Glomerular visceral epithelial cell (primary cell): ENCODE measurements around the gene CCDC197.

Experiments
- DNase-seq: peaks from one replicate; pipeline ENCODE4 v3.0.0-alpha.2; 2016; ENCODE audit errors: extremely low spot score

Gene CCDC197

DNA sequence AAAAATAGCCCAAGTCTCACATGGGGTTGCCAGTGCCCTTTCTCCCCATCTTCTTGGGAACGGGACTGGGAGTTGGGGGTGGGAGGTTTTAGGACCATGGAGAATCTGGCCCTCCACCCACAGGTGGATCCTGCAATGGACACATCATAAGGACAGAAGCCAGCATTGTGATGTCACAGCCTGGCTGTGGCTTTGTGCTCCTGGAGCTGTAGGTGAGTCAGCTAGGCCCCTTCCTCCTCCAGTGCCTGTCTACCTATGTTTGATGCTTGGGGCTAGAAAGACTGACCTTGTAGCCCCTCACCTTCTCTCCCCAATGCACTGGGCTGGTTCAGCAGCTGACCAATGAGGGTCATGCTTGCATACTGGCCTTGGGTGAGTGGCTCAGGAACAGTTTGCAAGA lies at the start of gene CCDC197:
Gene CCDC197 (plus strand): TSS at position 220 of the 400 bp plus-strand sequence. CDS start 831 bp downstream, outside the sequence.
- DNase-seq = peak; percentile 43

DNA sequence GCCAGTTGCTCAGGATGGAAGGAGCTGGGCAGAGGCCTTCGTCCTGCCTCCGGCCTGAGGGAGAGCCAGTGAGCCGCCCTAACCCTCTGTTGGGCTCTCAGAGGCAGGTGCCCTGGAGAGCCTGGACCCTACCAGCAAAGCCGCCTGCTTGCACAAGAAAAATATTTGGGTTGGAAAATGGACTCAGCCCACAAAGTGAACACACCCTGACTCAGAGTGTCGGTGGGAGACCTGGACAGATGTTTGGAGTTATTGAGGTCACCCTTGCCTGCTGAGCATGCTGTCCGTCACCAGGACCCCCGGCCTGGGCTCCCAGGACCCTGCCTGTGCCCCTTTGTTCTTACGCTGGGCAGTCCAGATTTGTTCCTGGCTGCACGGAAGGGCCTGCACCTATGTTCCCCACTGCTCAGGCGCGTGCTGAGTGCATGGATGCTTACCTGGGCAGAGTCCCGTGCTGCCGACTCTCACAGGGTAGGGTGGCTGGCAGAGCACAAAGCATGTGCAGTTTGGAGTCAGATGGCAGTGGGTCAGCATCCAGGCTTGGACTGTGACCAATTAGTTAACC lies 47.5 kb upstream of the CCDC197 start:
- no peak for DNase-seq

DNA sequence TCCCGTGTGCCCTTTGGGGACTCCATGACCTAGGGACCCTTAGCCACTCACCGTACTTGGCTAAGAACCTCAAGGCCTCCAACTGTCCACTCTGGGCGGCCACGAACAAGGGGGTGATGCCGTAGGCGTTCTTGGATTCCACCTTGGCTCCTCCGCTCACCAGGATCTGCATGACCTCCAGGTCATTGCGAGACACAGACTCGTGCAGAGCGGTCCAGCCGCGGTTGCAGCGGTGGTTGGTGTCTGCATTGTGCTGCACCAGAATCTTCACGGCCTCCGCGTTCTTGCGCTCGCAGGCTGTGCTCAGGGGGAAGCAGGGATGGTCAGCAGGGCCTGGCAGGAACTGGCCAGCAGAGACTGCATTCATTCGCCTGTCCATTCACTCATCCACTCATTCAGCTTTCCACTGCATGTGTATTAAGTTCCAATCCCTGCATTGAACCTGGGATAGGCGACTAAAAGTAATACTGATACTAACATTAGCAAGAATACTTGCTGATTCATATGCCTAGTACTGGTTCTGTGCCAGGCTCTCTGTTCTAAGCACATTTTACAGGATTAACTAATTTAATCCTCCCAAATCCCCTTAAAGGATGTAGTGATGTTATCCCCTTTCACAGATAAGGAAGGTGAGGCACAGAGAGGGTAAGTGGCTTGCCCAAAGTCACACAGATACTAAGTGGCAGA lies 46.0 kb upstream of the CCDC197 start:
- DNase-seq = no peak

DNA sequence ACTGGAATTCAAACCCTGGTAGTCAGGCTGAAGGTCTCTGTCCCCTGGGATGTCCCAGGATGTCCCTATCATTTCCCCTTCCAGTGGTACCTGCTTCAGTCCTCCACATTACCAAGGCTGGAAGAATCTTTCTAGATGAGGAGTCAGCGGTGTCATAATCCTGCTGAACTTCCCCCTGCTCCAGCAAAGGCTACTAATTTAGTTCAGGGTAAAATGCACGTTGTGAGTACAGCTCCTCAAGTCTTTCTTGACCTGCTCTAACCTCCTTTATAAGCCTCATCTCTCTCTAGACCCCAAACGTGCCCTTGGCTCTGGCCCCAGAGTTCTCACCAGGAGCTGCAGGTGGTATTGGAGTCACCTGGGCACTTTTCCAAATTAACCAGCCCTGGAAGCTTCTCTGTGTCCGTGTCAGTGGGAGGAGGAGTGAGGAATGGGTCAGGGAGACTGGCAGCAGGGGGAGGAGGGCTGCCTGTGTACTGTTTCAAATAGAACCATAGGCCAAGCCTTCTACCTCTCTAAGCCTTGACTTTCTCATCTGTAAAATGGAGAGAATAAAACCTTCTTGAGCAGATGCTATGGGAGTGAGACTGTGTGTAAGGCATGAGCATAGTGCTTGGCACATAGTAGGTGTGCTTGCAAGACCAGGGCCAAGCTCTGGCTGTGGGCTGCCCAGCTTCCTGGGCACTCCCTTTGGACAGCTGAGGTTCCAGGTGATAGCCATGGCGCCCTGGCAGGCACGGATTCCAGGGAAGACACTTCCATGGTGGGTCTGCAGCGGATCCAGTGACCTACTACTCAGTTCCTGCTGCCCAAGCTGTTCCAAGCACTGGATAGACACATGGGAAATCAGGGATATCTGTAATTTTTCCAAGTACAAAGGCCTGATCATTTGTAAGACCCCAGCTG lies 45.2 kb upstream of the CCDC197 start:
- peak; percentile 90 for DNase-seq

DNA sequence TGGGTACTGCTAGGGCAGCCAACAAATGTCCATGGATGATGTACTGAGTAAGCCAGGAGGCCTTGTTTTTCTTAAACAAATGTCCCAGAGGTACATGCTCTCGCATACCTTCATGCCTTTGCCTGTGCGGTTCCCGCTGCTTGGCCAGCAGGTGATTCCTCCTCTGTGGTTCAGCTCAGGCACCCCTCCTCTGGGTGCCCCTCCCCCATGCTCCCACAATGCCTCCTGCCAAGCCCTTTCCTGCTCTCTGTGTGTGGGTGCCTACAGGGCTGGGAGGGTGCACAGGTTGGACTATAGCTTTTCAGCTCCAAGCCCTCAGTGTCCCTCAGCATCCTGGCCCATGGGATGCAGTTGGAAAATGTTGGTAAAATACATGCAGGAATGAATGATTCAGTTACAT lies 44.3 kb upstream of the CCDC197 start:
- DNase-seq = no peak

DNA sequence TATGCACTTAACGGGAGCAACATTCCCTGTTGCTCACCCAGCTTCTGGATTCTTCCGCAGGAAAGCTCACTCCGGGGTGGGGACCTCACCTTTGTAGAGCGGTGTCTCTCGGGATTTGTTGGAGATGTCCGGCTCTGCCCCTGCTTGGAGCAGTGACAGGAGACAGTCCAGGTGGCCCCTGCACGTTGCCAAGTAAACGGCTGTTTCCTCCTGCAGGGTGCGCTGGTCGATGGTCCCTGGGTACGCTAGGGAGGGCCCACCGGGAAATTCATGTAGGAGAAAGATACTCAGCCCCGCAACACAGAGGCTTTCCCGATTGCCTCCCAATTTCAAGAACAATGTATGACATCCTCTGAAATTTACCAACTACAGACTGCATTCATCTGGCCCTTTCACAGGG lies 43.8 kb upstream of the CCDC197 start:
- DNase-seq = no peak

DNA sequence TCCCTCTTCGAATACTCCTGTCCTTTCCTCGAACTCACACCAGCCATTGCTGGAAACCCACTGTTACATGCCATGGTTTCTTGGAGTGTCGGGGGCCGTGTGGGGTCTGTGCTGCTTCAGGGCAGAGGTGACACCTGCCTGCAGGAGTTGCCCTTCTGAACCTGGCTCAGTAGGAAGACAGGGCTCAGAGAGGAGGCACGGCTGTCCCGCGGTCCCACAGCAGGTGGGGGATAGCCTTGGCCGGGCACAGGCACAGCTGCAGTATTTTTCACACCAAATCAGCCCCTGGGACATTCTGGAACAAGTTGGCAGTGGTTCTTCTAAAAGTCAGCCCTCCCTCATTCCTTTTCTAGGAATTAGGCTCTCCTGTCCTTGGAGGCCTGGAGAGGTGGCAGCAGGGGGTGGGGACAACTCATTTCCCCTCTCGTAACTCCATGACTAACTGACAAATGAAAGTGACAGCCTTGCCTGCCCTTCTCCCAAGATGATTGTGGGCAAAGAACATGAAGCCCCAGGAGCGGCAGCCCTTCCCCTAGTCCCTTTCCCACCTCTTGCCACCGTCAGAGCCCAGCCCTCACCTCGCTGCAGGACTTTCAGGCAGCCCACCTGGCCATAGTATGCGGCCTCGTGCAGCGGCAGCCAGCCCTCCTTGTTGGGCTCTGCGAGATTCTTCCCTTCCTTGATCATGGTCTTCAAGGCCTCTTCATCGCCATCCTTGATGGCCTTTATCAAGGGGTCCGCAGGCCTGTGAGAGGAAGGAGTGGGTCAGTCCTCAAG lies 43.2 kb upstream of the CCDC197 start:
- DNase-seq = no peak

DNA sequence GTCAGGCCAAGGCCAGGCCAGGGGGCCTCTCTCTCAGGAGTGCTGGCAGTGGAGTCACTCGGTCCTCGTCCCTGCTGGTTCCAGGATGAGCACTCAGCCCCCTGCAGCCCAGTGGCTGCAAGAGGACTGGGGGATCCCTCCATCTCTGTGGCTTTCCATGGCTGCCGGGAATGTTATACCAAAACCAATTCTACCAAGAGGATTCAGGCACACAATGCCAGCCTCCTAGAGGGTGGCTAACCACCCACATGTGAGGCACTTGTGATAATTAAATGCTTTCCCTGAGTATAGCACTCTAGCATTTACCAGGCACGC lies 42.6 kb upstream of the CCDC197 start:
- DNase-seq = no peak

DNA sequence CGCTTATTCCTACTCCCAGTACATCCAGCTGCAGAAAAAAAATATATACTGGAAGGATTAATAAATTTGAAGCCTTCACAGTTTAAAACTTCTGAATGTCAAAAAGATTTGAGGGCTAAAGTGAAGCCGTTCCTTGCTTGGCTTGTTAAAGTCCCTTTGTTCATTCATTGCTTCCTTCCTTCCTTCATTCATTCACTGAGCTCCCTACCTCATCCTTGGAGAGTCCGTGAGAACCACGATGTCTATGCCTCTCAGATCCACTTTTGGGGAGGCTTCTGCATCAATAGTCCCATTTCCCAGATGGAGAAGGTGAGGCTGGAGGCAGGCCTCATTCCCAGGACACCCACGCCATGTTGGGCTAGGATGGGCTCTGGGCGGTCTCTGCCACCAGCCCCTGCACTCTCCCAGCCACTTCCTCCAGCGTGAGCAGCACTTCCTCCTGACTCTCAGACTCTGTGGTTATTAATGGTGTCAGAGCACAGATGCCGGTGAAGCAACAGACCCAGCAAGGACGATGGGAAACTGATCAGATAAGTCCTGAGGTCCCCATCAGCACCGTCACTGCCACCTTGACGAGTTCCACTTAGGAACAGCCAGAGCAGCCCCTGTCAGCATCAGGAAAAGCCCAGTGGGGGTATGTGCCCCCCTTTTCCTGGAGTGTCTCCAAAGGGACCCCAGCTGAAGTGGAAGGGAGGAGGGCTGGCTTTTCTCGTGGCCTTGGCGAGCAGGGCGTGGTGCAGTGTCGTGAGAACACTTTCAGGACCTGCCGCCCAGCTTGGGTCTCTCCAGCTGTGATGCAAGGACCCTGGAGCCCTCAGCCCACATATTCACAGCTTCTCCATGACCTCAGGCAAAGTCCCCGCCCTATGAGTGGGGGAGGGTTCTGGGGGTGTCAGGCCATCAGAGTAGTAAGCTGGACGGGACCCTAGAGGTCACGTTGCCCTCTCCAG lies 41.9 kb upstream of the CCDC197 start:
- DNase-seq = no peak

DNA sequence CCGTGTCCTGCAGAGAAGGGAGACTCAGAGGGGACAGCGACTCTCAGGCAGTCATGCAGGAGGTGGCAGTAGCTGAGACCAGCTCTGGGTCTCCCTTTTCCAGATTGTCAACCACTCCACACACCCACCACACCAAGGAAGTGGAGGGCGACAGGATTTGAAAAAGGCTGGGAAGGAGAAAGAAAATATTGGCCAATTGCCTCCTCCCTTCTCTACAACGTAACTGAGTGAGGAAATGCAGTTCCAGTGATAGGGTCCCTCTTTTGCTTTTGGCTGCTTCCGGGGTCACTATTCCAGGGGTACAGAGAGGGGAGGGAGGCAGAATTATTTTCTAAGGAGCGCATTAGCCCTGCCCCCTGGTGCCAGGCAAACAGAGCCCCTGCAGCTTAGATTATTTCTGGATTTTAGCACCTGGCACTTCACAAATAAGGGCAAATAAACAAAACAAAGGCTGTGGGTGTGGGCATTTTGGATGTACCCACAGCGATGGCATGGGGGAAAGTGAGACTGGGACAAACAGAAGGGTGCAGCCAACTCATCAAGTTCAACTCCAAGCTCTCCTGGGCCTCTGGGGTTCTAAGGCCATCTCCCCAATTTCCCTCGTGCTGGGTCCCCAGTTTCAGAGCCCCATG lies 41.1 kb upstream of the CCDC197 start:
- no peak for DNase-seq

DNA sequence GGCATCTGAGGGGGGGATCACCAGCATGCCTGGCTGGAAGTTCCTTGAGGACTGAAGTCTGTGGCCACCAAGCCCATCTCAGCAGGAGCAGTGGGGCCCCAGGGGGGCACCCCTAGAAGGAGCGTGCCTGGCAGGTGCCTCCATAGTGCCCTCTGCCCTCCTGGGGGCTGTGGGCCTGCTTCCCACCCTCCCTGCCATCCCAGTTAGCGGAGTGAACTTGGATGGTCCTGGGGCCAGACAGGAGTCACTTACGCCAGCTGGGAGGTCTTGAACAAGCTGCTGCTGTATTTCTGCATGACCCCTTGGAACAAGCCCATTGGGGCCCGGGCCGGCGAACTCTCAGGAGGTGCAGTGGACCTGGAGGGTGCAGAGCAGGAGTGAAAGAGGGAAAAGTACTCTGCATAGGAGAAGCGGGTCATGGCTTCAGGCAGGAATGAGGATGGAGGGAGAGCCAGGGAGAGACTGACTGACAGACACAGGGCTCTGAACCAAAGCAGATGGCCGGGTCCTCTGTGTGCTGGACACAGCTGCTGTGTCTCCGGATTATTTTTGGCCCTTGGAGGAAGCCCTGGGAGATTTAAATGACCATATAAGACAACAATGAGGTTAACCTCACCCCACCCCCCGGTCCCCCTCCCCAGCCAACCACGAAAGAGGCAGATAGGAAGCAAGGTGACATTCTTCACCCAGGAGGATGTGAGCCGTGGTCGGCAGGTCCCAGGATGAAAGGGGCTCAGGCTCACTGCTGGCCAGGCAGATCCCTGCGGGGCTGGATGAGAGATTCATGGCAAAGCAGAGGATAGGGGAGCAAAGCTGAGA lies 40.4 kb upstream of the CCDC197 start:
- peak; percentile 78 for DNase-seq

DNA sequence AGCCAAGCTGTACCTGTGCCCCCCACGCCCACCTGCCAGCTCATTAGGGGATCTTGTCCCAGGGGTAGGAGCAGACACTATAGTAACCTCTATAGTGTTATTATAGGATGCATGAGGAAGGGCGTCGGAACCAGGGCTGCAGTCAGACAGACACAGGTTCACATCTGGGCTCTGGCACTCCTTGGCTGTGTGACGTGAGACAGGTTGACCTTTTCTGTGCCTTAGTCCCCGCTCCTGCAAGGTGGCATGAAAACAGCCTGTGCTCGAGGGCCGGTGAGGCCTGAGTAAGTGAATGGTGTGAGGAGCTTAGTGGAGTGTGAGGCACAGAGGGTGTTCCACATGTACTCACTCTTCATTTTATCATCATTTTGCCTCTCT lies 39.8 kb upstream of the CCDC197 start:
- DNase-seq = no peak

DNA sequence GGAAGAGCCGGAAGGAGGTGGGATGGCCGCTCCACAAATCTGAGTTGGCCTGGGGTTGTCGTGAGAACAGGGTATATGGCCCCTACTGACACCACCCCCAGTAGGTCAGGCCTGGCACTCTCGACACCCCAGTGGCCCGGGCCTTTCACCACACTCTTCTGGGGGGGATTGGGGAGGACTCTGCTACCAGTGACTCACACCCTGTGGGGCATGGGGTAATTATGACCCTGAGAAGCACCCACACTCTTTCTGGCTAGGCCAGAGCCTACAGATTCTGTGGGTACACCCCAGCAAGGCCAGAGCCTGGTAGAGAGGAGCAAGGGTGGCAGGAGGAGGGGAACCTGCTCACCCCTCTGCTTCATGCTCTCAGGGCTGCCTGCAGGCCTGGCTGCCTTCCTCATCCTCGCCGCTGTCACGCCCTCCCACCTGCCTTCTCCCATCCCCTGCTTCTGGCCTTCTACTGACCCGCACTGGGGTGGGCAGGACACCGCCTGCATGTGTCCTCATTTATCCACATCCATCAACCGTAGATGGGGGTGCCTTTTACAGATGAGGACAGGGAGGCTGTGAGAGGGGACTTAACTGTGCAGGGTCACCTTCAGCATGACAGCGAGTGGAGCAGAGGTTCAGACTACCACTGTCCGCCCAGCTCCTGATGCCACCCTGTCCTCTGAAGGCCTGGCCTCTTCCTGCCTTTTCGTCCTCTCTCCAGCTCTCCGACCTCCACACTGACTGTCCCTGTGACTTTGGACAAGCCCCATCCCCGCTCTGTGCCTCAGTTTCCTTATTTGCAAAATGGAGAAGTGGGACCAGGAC lies 39.1 kb upstream of the CCDC197 start:
- peak; percentile 54 for DNase-seq

DNA sequence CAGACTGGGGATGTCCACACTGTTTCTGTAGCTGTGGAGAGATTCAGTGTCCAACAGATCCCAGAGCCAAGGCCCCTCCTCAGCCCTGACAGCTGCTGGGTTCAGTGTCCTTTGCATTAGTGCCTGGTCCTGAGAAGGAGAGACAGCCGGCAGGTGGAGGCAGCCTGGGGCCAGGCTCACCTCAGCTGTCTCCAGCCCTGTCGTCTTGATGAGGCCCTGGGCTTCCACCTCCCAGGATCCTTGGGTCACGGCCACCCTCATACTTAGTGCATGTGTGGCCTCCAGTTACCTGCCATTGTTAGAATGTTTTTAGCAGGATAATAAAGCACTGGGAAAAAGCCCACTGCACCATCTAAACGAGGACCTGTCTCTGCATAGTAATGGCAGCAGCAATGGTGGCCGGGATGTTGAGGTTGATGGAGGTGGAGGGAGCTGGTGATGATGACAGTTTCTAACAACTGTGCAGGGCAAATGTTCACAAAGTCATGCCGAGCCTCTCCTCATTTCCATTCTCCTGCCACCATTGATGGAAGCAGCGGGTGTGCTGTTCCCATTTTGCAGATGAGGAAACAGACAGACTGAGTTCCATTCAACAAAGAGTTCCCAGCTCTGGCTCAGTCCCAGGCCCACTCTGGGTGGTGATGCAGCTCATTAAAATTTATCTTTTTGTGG lies 38.4 kb upstream of the CCDC197 start:
- DNase-seq = no peak

DNA sequence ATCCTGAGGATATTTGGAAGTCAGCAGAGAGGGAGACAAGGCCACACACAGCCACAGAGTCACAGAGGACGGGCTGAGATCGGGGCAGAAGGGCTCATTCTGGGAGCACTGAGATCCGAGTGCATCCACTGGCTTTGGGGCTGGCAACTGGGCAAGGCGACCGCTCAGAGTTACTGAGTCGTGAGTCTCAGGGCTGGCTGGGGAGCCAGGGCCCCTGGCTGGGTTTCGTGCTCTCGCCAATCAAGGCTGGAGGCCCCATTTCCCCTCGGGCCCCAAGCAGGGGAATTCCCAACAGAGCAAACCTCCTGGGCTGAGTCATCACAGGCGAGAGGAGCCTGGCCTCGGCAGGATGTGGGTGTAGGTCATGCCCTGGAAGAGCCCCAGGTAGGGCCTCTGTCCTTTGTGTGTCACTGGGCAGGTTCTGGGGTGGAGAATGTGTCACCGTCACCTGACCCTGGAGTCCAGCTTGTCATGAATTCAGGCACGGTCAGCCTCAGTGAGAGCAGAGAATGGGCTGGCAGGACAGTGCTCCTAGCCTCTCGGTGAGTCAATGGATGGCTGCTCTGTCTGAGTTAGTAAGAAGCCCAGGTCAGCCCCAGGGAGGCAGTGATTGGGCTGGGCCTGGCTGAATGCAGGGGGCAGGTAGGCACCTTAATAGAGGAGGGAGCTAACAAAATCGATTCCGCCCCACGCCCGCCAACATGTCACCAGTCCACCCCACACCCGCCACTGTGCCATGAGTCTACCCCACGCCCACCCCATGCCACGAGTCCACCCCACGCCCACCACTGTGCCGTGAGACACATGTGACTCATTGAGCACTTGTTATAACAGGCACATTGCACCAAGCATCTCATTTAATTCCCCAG lies 37.6 kb upstream of the CCDC197 start:
- peak; percentile 99 for DNase-seq

DNA sequence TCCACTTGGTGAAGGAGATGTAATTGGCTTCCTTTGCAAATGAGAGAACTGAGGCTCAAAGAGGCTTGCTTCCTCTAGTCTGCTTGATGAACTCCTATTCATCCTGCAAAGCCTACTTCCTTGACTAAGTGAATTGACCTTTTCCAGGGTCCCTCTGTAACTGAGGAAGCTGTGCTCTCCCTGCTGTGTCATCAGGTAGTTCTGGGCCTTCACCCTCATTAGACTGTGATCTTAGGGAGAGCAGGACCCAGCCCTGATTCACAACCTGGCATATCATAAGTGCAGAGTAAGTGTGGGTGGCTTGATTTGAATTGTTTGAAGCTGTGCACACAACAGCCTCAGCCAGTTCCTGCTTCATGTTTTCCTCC lies 37.0 kb upstream of the CCDC197 start:
- DNase-seq = no peak

DNA sequence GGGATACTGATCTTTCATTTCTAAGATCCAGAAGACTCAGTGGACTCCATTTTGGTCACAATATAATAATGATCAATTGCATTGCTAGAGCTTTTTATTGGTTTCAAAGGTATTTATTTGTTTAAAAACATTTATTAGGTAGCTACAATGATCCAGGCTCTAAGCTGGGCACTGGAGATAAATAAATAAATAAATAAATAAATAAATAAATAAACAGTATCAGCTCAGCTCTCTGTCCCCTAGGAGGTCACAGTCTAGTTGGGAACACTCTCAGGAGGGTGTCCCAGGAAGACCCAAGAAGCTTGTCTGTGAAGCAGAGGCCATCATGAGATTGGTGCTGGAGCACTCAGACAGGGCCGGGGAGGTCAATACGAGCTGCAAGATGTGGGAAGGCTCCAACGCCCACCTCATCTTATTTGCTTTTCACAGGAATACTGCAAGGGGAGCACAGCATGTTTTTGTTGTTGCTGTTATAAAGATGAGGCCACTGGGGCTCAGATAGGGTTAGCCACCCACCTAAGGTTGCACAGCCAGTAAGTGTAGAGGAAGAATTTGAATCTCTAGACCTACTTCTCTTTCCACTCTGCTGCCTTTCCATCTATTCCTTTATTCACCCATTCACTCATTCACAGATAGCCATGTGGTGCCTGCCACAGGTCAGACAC lies 36.2 kb upstream of the CCDC197 start:
- no peak for DNase-seq
